NCI-H187 (cell line): ENCODE results near the gene FUT2.

Source experiments
- DNase-seq, 2 experiments: peaks; one replicate each; lab custom pipeline; 2025; lab: John Stamatoyannopoulos, UW

FUT2 gene

DNA sequence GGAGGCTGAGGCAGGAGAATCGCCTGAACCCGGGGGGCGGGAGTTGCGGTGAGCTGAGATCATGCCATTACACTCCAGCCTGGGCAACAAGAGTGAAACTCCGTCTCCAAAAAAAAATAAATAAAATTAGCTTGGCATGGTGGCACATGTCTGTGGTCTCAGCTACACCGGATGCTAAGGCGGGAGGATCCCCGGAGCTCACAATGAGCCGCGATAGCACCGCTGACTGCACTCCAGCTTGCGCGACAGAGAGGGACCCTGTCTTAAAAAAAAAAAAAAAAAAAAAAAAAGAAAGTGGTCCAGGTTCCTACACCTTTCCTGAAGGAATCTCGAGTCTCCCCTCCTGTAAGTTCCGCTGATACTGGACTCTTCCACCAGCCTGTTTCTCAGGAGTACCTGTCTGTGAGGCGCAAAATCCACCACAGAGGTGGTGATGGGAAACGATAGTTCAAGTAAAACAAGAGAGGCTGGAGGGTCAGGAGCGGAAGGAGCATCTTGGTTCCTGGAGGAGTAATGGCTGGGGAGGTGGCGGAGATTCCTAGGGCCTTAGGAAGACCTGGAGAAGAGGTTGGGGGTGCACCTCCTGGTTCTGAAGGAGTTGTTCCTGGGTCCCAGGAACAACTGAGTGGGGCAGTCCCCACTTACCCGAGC is 56.2 kb downstream of the FUT2 start:
- DNase-seq: peak in 1 of 2 experiments; percentile 53

- peak; percentile 89 to 98 for DNase-seq
Observed at GRCh38 chr19:48752496-48753365, 57.0 kb downstream of the FUT2 start, which contains the start of gene FUT1. Gene FUT1, minus strand, starts transcription at chr19:48752641. Its CDS starts 1,360 bp downstream, at chr19:48751281.

GRCh38 chr19:48755084-48755641 is 59.4 kb downstream of the FUT2 start, which contains the start of gene FGF21:
Gene FGF21, plus strand, starts transcription at chr19:48755524. Its CDS starts 713 bp downstream, at chr19:48756237.
- no peak for DNase-seq
